Mesenteric fat pad (tissue), 1 donor: ENCODE results near the gene ADRA2B. TPM values are rescaled to one million over a fixed set of nuclear protein-coding genes. Genes with fewer than 3 reads are reported as not detected.
"Not testable (repeated sequence)": the region's sequence is repeated elsewhere in the genome, so short reads cannot be mapped to it uniquely, and the experiment has no call there.

ENCODE experiments used
- DNase-seq: peaks from one replicate; pipeline ENCODE4 v3.0.0-alpha.2; 2020; ENCODE audit warnings: low spot score
- total RNA-seq: library from RNA; stranded (reverse); fragmentation: NEBNext Ultra II Directional; extraction: Animal tissue kit (Norgen Biotek cat#: 25700); gene quantifications from one replicate; pipeline ENCODE4 v1.2.1, GENCODE V29; 2021
- donor health status: DM: yes; HTN: yes; CAD: no.

ADRA2B gene
- total RNA-seq, 1 donor from 2014 or later: 1.2 TPM

GRCh38 chr2:96150791-96151594 is 34.6 kb upstream of the ADRA2B start:
- peak; percentile 81 for DNase-seq

- peak; percentile 88 for DNase-seq
Observed at GRCh38 chr2:96150007-96150640, 33.8 kb upstream of the ADRA2B start.

GRCh38 chr2:96148410-96149217 is 32.2 kb upstream of the ADRA2B start:
- peak; percentile 93 for DNase-seq

GRCh38 chr2:96147593-96148201 is 31.3 kb upstream of the ADRA2B start:
- DNase-seq: peak; percentile 81

- DNase-seq: peak; percentile 74
Observed at GRCh38 chr2:96146881-96147592, 30.7 kb upstream of the ADRA2B start.

GRCh38 chr2:96146153-96146880 is 29.9 kb upstream of the ADRA2B start:
- peak; percentile 90 for DNase-seq

GRCh38 chr2:96145848-96146152 is 29.4 kb upstream of the ADRA2B start:
- no peak for DNase-seq

- no peak for DNase-seq
Observed at GRCh38 chr2:96145036-96145847, 28.9 kb upstream of the ADRA2B start, which contains the start of gene DUSP2. TSS of gene DUSP2 (minus strand) at chr2:96145440. CDS start at chr2:96145354, 86 bp downstream.

- DNase-seq: no peak
Observed at GRCh38 chr2:96144481-96145035, 28.2 kb upstream of the ADRA2B start.

GRCh38 chr2:96143848-96144480 is 27.6 kb upstream of the ADRA2B start:
- no peak for DNase-seq

- DNase-seq: no peak
Observed at GRCh38 chr2:96143231-96143847, 27.0 kb upstream of the ADRA2B start.

- DNase-seq: no peak
Observed at GRCh38 chr2:96142217-96143113, 26.1 kb upstream of the ADRA2B start.

- not testable (repeated sequence) for DNase-seq
Observed at GRCh38 chr2:96141624-96141967, 25.2 kb upstream of the ADRA2B start.

- no peak for DNase-seq
Observed at GRCh38 chr2:96140941-96141623, 24.7 kb upstream of the ADRA2B start.

- no peak for DNase-seq
Observed at GRCh38 chr2:96139181-96139758, 22.9 kb upstream of the ADRA2B start.
